Measurements from ENCODE around the gene MYL12A. TPM values are rescaled to one million over a fixed set of nuclear protein-coding genes. Genes with fewer than 3 reads are reported as not detected.
"Not testable (repeated sequence)": the region's sequence is repeated elsewhere in the genome, so short reads cannot be mapped to it uniquely, and the experiment has no call there.

Gene MYL12A
- total RNA-seq, 1 donor from 2014 or later: 2,252 TPM

GRCh38 chr18:3266062-3266608 lies 18.5 kb downstream of the MYL12A start:
- no peak for DNase-seq (ENCODE audit: missing footprints)
- intact Hi-C loops (cut with DNase I): no loop called here
- ATAC-seq: no peak

GRCh38 chr18:3268306-3268705 lies 20.7 kb downstream of the MYL12A start:
- intact Hi-C loops (cut with DNase I): no loop called here
- no peak for ATAC-seq

GRCh38 chr18:3269241-3269913 lies 21.8 kb downstream of the MYL12A start:
- ATAC-seq (no peak), DNase-seq (ENCODE audit: missing footprints) (no peak)
- intact Hi-C loops (cut with DNase I): no loop called here

More at GRCh38 chr18:3268306-3268705, 20.7 kb downstream of the MYL12A start:
- no peak for DNase-seq (ENCODE audit: missing footprints)

GRCh38 chr18:3269914-3270299 lies 22.3 kb downstream of the MYL12A start:
- ATAC-seq: no peak

GRCh38 chr18:3273042-3273441 lies 25.4 kb downstream of the MYL12A start:
- DNase-seq (ENCODE audit: missing footprints) (no peak), ATAC-seq (no peak)
- intact Hi-C loops (cut with DNase I): no loop called here

More at GRCh38 chr18:3269914-3270299, 22.3 kb downstream of the MYL12A start:
- DNase-seq (ENCODE audit: missing footprints): no peak
- intact Hi-C loops (cut with DNase I): no loop called here

- ATAC-seq; intact Hi-C loops (cut with DNase I); DNase-seq (ENCODE audit: missing footprints): not testable (repeated sequence)
Measured at GRCh38 chr18:3277643-3278213, 30.1 kb downstream of the MYL12A start.

GRCh38 chr18:3279201-3280185 lies 31.9 kb downstream of the MYL12A start:
- no peak for ATAC-seq
- intact Hi-C loops (cut with DNase I): loop anchor here (2.0 to 5.0 kb wide), 4 partner anchors 43 to 718 kb away; partner anchors contain the start of gene TGIF1

GRCh38 chr18:3281456-3282400 lies 34.1 kb downstream of the MYL12A start:
- ATAC-seq (peak; percentile 87), DNase-seq (ENCODE audit: missing footprints) (no peak)
- intact Hi-C loops (cut with DNase I): loop anchor here (1.0 to 5.0 kb wide), 5 partner anchors 41 to 716 kb away; partner anchors contain the start of gene TGIF1

More at GRCh38 chr18:3279201-3280185, 31.9 kb downstream of the MYL12A start:
- DNase-seq (ENCODE audit: missing footprints): no peak

- no peak for ATAC-seq
- DNase-seq (ENCODE audit: missing footprints): no peak
- intact Hi-C loops (cut with DNase I): loop anchor here (5.0 kb wide), 2 partner anchors 39 to 714 kb away; no protein-coding TSS in a partner anchor
Measured at GRCh38 chr18:3283253-3283863, 35.8 kb downstream of the MYL12A start.

GRCh38 chr18:3283908-3284307 lies 36.3 kb downstream of the MYL12A start:
- ATAC-seq (no peak), DNase-seq (ENCODE audit: missing footprints) (no peak)
- intact Hi-C loops (cut with DNase I): loop anchor here (5.0 kb wide), 2 partner anchors 38 to 713 kb away; no protein-coding TSS in a partner anchor

- DNase-seq (ENCODE audit: missing footprints) (no peak), ATAC-seq (no peak)
- intact Hi-C loops (cut with DNase I): loop anchor here (5.0 kb wide), 2 partner anchors 38 to 713 kb away; no protein-coding TSS in a partner anchor
Measured at GRCh38 chr18:3284501-3284900, 36.9 kb downstream of the MYL12A start.

GRCh38 chr18:3286159-3286558 lies 38.6 kb downstream of the MYL12A start:
- ATAC-seq: no peak
- intact Hi-C loops (cut with DNase I): no loop called here
- no peak for DNase-seq (ENCODE audit: missing footprints)

GRCh38 chr18:3293196-3293951 lies 45.8 kb downstream of the MYL12A start:
- DNase-seq (ENCODE audit: missing footprints) (no peak), ATAC-seq (no peak)
- intact Hi-C loops (cut with DNase I): no loop called here

GRCh38 chr18:3294435-3295080 lies 47.0 kb downstream of the MYL12A start:
- ATAC-seq: no peak
- no peak for DNase-seq (ENCODE audit: missing footprints)
- intact Hi-C loops (cut with DNase I): no loop called here

GRCh38 chr18:3297025-3297984 lies 49.7 kb downstream of the MYL12A start:
- ATAC-seq (peak; percentile 74), DNase-seq (ENCODE audit: missing footprints) (peak; percentile 91)
- intact Hi-C loops (cut with DNase I): no loop called here
